Transverse colon (tissue), 4 donors: ENCODE measurements around the gene USP9Y. TPM values are rescaled to one million over a fixed set of nuclear protein-coding genes. Genes with fewer than 3 reads are reported as not detected.

Experiments
- DNase-seq: peaks from one replicate; pipeline ENCODE4 v3.0.0-alpha.2; 2019
- H3K27ac ChIP-seq, 4 donors: fragments of 200-600 bp; sonication (generic); 2 replicates each; pipeline ENCODE4 v1.5.1; 2016 to 2018; ENCODE audit warnings: inconsistent platforms in 4 of 4
- H3K27me3 ChIP-seq: fragments of 200-600 bp; sonication (generic); 2 replicates; pipeline ENCODE4 v1.5.1; 2017; ENCODE audit warnings: inconsistent platforms
- H3K36me3 ChIP-seq, 4 donors: fragments of 200-600 bp; sonication (generic); 2 replicates each; pipeline ENCODE4 v1.5.1; 2017 to 2019; ENCODE audit warnings: inconsistent platforms in 4 of 4
- H3K4me1 ChIP-seq, 4 donors: fragments of 200-600 bp; sonication (generic); 2 replicates each; pipeline ENCODE4 v1.5.1; 2017 to 2020; ENCODE audit warnings: inconsistent platforms in 4 of 4
- H3K4me3 ChIP-seq, 4 donors: fragments of 200-600 bp; sonication (generic); 1 replicate in 1 of 4; 2 replicates in 3 of 4; pipeline versions ENCODE4 v1.5.1 to v1.6.1; 2017 to 2019; ENCODE audit warnings: inconsistent platforms in 4 of 4
- H3K9me3 ChIP-seq, 2 donors: fragments of 200-600 bp; sonication (generic); 2 replicates each; pipeline ENCODE4 v1.5.1; 2017 to 2019; ENCODE audit warnings: inconsistent platforms in 2 of 2
- EP300 ChIP-seq: sonication (generic); formaldehyde crosslinking; IDR thresholded peaks from one replicate; pipeline ENCODE4 v1.6.1; 2017; ENCODE audit warnings: antibody characterized with exemption, low read depth
- POLR2A ChIP-seq: fragments of 450-650 bp; IDR thresholded peaks from one replicate; pipeline ENCODE4 v1.6.1; 2016; ENCODE audit warnings: antibody characterized with exemption, mild to moderate bottlenecking, moderate library complexity
- POLR2AphosphoS5 ChIP-seq, 3 donors: sonication (generic); formaldehyde crosslinking; IDR thresholded peaks; one replicate each; pipeline ENCODE4 v1.6.1; 2016; ENCODE audit warnings: antibody characterized with exemption in 3 of 3
- WGBS, 2 donors: methylation state at CpG; one replicate each; pipeline ENCODE4 v1.1.5; 2018; ENCODE audit warnings: low coverage in 1 of 2; 5-methylcytosine and 5-hydroxymethylcytosine counted together
- in situ Hi-C, 4 donors: fragments of 200-750 bp; cut with MboI; loops; one replicate each; pipeline versions ENCODE4 v1.15.0 to v1.15.1; 2017; ENCODE audit warnings: low sequenced_read_pairs in 3 of 4, low pct_ligation_motif_present in 1 of 4, low pct_unique_long_range_greater_than_20kb in 1 of 4
- intact Hi-C: fragments of 100-400 bp; cut with DNase I; formaldehyde crosslinking; loops from one replicate; pipeline ENCODE4 v1.15.1; 2023; ENCODE audit warnings: low total_unique reads
- total RNA-seq, 4 donors: library from RNA; depleted of rRNA; stranded (reverse); fragments of >200 nt; gene quantifications; one replicate each; pipeline ENCODE4 v1.1.0, GENCODE V29; 2016
- TF ChIP-seq, protein P1 (sequence below), 5 experiments: fragments of 200-600 bp in 3 of 5; fragments of 450-650 bp in 2 of 5; sonication (generic) in 3 of 5; IDR thresholded peaks; 1 replicate in 2 of 5; 2 replicates in 3 of 5; pipeline ENCODE4 v1.5.1; 2016 to 2017; ENCODE audit warnings: antibody characterized with exemption in 5 of 5, inconsistent platforms in 3 of 5, mild to moderate bottlenecking in 2 of 5, moderate library complexity in 1 of 5

The USP9Y gene
- total RNA-seq, 4 donors from 2014 or later = 11.7 to 12.3 TPM; not detected in 2

DNA sequence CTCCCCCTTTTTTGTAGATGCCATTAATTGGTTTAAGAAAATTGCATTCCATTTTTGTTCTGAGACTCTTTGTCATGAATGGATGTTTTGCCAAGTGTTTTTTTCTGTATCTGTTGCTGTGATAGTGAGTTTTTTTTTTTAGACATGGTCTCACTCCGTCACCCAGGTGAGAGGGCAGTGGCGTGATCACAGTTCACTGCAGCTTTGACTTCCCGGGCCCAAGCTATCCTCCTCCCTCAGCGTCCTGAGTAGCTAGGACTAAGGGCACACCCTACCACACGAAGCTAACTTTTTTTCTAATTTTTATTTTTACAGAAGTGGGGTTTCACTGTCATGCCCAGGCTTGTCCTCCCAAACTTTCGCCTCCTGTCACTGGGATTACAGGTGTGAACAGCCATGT lies 51.8 kb downstream of the USP9Y start:
- TF ChIP-seq, protein P1, sequence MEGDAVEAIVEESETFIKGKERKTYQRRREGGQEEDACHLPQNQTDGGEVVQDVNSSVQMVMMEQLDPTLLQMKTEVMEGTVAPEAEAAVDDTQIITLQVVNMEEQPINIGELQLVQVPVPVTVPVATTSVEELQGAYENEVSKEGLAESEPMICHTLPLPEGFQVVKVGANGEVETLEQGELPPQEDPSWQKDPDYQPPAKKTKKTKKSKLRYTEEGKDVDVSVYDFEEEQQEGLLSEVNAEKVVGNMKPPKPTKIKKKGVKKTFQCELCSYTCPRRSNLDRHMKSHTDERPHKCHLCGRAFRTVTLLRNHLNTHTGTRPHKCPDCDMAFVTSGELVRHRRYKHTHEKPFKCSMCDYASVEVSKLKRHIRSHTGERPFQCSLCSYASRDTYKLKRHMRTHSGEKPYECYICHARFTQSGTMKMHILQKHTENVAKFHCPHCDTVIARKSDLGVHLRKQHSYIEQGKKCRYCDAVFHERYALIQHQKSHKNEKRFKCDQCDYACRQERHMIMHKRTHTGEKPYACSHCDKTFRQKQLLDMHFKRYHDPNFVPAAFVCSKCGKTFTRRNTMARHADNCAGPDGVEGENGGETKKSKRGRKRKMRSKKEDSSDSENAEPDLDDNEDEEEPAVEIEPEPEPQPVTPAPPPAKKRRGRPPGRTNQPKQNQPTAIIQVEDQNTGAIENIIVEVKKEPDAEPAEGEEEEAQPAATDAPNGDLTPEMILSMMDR (IDR thresholded peaks at IDR 0.05) = no peak
- TF ChIP-seq EP300 (no peak), POLR2AphosphoS5 (IDR thresholded peaks at IDR 0.05) (no peak)
- no peak overlapping the region for H3K4me3 ChIP-seq
- no peak overlapping the region for H3K27ac ChIP-seq
- no CpG with 5 or more reads among the region's 6 CpGs for WGBS, 2 donors
- intact Hi-C loops = no loop called here
- H3K4me1 ChIP-seq = no peaks in the 10 kb centered on the region
- H3K27me3 ChIP-seq = no peaks in the 10 kb centered on the region
- DNase-seq = no peak
- in situ Hi-C loops = no loop called here
- no peaks in the 10 kb centered on the region for H3K9me3 ChIP-seq
- H3K36me3 ChIP-seq = no peaks in the 10 kb centered on the region

DNA sequence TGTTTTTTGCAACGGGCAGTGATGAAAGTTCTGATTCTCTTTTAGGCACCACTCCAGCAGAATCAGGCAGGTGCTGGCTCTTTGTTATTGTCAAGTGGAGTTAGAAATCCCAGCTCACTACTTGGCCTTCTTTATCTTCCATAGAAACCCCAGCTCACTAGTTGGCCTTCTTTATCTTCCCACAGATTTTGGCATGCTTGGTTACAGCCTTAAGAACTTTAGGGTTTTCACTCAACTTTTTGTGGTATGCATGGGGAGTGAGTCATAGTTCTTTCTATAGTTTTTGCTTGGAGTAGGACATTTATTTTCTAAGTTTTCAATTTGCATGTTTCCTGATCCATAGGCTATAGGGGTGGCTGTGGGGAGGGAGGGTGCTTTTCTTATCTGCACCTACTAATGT lies 55.0 kb downstream of the USP9Y start:
- in situ Hi-C loops (no loop called here), intact Hi-C loops (no loop called here)
- Histone ChIP-seq H3K4me3 (no peak overlapping the region), H3K4me1 (no peaks in the 10 kb centered on the region), H3K9me3 (no peaks in the 10 kb centered on the region), H3K27me3 (no peaks in the 10 kb centered on the region), H3K27ac (no peak overlapping the region), H3K36me3 (no peaks in the 10 kb centered on the region)
- no CpG with 5 or more reads among the region's 1 CpG for WGBS, 2 donors
- DNase-seq = no peak
- TF ChIP-seq POLR2A (no peak), POLR2AphosphoS5 (IDR thresholded peaks at IDR 0.05) (no peak), EP300 (no peak)
- TF ChIP-seq, protein P1 (IDR thresholded peaks at IDR 0.05) = no peak

DNA sequence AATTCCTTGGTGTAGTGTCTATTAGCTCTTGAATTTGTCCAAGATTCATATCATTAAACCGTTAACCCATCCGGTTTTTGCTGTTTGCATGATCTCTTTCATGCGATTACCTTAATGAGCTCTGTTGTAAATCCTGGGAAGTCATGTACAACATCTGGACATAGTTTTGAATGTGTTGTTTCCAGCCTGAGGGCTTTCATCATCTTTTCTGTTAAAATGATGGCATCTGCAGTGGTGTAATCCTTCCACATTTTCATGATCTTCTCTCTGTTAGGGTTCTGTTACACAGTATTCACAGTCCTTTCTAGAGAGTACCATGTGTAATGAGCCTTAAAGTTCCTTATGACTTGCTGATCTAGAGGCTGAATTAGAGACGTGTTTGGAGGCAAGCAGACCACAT lies 64.9 kb downstream of the USP9Y start:
- Histone ChIP-seq H3K4me3 (no peak overlapping the region), H3K4me1 (no peaks in the 10 kb centered on the region), H3K9me3 (no peaks in the 10 kb centered on the region), H3K27me3 (no peaks in the 10 kb centered on the region), H3K27ac (no peak overlapping the region), H3K36me3 (no peaks in the 10 kb centered on the region)
- WGBS, 2 donors = 95% methylated on average over 3 of the region's 4 CpGs; no CpG with 5 or more reads in 1 of the 2 donors
- in situ Hi-C loops = no loop called here
- TF ChIP-seq POLR2A = no peak
- TF ChIP-seq, protein P1 (IDR thresholded peaks at IDR 0.05) = no peak
- TF ChIP-seq EP300 = no peak
- TF ChIP-seq POLR2AphosphoS5 (IDR thresholded peaks at IDR 0.05) = no peak
- intact Hi-C loops = no loop called here
- no peak for DNase-seq

DNA sequence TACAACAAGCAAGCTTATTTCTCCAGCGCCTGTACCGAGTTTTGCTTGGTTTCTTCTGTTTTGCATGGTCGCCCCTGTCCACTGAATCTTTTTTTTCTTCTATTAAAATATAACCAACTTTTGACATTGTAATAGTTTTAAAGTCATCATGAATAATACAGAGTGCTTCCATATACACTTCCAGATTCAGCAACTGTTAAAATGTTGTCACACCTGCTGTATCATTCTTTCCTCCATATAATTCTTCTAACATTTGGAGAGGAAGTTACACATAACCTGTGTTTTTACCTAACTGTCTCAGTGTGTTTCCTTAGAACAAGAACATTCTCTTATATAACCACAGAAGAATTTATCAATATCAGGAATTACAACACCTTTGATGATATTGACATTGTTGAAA lies 83.5 kb downstream of the USP9Y start:
- H3K27me3 ChIP-seq = no peaks in the 10 kb centered on the region
- WGBS, 2 donors = 83% methylated on average over 1 of the region's 3 CpGs; no CpG with 5 or more reads in 1 of the 2 donors
- TF ChIP-seq POLR2AphosphoS5 (IDR thresholded peaks at IDR 0.05) (no peak), POLR2A (no peak), EP300 (no peak)
- H3K36me3 ChIP-seq = no peaks in the 10 kb centered on the region
- no peaks in the 10 kb centered on the region for H3K9me3 ChIP-seq
- no peaks in the 10 kb centered on the region for H3K4me1 ChIP-seq
- H3K27ac ChIP-seq = no peak overlapping the region
- DNase-seq = no peak
- in situ Hi-C loops (no loop called here), intact Hi-C loops (no loop called here)
- H3K4me3 ChIP-seq = no peak overlapping the region

DNA sequence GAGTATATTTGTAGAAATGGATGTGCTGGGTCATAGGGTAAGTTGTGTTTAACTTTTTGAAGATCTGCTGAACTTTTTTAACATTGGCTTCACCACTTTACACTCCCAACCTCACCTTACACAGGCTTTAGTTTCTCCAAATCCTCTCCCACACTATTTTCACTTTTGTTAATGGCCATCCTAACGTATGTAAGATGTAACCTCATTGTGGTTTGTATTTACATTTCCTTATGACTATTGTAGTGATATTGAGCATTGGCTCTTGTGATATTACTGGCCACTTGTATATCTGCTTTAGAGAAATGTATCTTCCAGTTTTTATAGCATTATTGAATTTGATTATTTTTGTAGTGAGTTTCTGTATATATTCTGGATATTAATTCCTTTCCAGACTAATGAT lies 93.0 kb downstream of the USP9Y start:
- Histone ChIP-seq H3K4me3 (no peak overlapping the region), H3K27me3 (no peaks in the 10 kb centered on the region), H3K9me3 (no peaks in the 10 kb centered on the region), H3K27ac (no peak overlapping the region), H3K36me3 (no peaks in the 10 kb centered on the region), H3K4me1 (no peaks in the 10 kb centered on the region)
- WGBS, 2 donors = 80% methylated on average over 1 of the region's 1 CpG; no CpG with 5 or more reads in 1 of the 2 donors
- no peak for DNase-seq
- in situ Hi-C loops (no loop called here), intact Hi-C loops (no loop called here)
- TF ChIP-seq, protein P1 (IDR thresholded peaks at IDR 0.05) = no peak
- no peak for TF ChIP-seq POLR2AphosphoS5 (IDR thresholded peaks at IDR 0.05)
- no peak for TF ChIP-seq EP300
- no peak for TF ChIP-seq POLR2A
